Measurements from ENCODE around the gene DGUOK.
"Not testable (repeated sequence)": the region's sequence is repeated elsewhere in the genome, so short reads cannot be mapped to it uniquely, and the experiment has no call there.

The DGUOK gene

GRCh38 chr2:73922681-73923080 is 4.0 kb upstream of the DGUOK start:
- no peak for DNase-seq

DNA sequence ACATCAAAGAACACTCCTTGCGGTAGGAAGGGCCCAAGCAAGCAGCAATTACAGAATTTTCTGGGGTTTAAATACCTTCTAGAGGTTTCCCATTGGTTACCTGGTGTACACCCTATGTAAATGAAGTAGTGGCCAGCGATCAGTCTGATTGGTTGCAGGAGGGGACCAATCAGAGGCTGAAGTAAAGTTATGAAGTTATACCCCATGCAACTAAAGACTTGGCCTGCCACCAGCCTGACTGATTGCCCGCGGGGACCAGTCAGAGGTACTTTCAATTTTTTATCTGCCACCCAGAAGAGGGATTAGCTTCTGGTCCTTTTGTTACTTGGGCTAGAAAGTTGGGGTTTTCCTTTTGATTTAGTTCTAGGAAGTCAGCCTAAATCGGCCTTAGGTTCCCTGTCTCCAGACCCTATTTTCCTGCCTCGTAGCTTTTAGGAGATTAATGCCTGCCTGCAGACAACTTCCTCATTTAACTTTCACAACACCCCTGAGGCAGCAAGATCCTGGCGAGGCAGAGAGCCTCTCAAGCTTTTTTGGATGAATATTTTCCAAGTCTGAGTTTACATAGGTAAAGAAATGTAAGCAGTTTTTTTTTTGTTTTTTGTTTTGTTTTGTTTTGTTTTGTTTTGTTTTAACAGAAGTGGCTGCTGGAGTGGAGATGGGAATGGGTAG is 1.5 kb upstream of the DGUOK start:
- DNase-seq, result no peak

GRCh38 chr2:73925853-73926492 is 707 bp upstream of the DGUOK start:
- no peak for DNase-seq

GRCh38 chr2:73927344-73927743 is 664 bp downstream of the DGUOK start:
- DNase-seq, result no peak

DNA sequence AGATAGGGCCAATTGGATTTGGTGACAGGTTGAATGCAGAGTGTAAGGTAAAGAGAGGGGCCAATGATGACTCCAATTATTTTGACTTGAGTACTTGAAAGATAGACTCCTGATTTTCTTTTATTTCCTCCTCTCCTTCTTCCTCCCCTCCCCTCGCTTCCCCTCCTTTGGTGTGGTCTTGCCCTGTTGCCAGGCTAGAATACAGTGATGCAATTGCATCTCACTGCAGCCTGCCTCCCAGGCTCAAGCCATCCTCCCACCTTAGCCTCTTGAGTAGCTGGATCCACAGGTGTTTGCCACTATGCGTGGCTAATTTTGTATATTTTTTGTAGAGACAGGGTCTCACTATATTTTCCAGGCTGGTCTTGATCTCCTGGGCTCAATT is 2.3 kb downstream of the DGUOK start:
- DNase-seq, result no peak

DNA sequence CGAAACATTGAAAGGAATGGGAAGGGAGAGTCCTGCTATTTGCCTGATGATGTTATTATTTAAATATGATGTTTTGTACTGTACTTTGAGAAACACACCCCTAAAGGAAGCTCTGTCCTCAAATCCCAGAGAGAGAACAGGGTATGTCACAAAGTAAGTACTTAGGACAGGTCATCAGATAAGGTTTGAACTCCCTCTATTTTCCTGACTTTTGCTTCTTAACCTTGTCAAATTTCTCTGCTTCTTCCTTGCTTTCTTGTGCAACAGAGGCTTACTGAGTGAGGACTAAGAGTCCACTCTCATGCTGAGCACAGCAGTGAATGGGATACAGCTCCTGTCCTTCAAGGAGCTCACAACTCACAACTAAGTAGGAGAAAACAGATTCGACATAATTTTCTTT is 3.7 kb downstream of the DGUOK start:
- no peak for DNase-seq

GRCh38 chr2:73931531-73932500 is 5.1 kb downstream of the DGUOK start:
- no peak for DNase-seq

DNA sequence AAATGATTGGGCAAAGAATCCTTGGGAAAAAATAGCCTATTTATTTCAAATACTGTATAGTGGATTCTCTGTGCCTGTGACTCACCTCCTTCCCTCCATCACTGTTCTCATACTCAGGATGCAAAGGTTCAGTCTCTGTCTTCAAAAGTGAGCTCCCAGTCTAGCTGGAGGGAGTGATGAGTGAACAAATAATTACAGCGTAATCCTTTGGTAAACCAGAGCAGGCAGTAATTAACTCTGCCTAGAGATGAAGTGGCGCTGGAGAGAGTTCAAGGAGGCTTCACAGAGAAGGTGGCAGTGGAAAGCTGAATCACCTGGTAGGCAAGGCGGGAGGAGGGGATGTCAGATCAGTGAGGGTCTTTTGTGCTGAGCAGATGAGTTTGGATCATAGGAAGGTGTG is 6.5 kb downstream of the DGUOK start:
- DNase-seq, result no peak

GRCh38 chr2:73935641-73936040 is 9.0 kb downstream of the DGUOK start:
- DNase-seq, result no peak

DNA sequence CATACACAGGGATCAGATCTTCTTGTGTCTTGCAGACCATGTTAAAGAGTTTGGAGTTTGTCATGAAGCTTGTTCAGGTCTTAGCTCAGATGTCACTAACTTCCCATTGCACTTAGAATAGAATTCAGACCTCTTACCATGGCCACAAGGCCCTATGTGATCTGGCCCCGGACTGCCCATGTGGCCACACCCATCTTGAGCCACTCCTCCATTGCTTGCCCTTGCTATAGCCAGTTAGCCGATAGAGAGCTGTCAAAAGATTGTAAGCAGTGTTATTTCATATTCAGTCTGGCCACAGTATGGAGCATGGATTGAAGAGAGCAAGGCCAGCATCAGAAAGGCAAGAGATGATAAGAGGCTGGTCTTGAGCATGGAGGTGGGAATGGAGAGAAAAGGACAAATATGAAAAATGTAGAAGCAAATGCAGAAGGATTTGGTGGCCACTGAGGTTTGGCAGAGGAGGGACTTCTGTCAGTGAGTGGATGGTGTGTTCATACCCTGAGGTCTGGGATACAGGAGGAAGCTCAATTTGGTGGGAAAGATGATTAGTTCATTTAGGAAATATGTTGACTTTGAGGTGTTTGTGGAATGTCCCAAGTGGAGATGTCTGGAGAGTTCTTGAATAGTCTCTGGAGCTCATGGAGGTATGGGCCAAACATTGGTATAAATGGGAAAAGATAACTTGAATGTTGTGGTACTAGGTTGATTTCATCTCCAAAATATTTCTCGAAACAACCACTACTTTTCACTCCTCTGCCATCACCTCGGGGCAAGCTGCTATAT is 10.6 kb downstream of the DGUOK start:
- DNase-seq, result no peak

DNA sequence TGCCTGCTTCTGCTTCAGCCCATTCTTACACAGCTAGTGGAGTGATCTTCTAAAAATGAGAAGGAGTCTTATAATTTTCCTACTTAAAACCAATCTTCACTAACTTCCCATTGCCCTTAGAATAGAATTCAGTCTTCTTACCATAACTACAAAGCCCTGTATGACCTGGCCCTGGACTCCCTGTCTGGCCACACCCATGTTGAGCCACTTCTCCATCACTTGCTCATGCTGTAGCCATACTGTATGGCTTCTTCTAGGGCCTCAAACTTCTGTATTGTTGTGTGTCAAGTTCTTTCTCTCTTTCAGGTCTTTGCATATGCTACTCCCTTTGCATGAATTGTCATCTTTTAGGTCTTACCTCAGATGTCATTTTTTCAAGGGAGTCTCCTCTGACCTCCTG is 11.2 kb downstream of the DGUOK start:
- no peak for DNase-seq

DNA sequence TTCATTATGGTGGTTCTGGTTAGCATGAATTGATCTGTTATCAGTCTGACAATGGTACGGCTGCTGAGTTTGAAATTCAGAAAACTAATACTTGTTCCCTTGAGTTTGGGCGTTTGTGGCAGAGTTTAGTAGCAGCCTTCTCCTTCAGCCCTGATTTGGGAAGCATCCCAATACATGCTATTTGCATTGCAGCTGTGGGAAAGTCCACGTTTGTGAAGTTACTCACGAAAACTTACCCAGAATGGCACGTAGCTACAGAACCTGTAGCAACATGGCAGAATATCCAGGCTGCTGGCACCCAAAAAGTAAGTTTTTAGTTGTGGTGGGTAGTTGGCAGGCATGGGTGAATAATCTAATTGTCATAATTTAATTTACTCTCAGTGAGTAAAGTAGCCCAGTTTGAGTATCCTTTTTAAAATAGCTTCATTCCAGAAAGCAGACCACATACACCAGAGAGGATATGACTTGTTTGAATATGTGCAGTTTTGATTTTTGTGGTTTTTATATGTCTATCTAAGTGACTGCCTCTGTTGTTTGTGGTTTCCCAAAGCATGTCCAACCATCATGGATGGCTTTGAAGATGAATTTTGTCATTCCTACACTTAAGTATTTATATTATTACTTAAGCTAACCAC is 12.2 kb downstream of the DGUOK start:
- no peak for DNase-seq

GRCh38 chr2:73939419-73939818 is 12.7 kb downstream of the DGUOK start:
- DNase-seq, result no peak

DNA sequence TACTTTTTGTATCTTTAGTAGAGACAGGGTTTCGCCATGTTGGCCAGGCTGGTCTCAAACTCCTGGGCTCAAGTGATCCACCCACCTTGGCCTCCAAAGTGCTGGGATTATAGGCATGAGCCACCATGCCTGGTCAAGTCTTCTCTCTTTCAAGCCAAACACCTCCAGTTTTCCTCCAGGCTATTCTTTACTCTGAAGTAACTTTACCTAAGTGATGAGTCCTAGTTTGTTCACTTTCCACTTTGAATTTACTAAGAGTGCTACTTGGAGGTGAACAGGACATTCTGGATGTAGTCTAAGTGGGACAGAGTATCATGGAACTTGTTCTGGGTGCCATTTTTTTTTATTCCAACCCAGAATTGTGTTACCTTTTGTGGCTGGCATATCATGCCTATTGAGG is 13.4 kb downstream of the DGUOK start:
- DNase-seq, result not testable (repeated sequence)

DNA sequence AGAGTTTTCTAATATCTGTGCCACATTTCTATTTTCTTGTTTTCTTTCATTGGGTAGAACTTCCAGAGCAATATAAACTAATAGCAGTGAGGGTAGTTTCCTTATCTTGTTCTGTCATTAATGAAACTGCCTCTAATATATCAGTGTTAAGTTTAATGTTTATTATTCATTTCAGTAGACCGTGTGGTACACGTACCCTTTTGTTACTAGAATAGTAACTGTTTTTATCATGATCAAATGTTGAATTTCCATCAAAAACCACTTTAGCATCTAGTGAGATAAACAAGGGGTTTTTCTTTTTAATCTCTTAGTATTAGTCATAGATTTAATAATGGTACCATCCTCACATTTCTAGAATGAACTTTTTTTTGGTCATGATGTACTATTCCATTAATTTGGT is 16.0 kb downstream of the DGUOK start:
- no peak for DNase-seq

GRCh38 chr2:73944714-73945113 is 18.0 kb downstream of the DGUOK start:
- DNase-seq, result no peak

DNA sequence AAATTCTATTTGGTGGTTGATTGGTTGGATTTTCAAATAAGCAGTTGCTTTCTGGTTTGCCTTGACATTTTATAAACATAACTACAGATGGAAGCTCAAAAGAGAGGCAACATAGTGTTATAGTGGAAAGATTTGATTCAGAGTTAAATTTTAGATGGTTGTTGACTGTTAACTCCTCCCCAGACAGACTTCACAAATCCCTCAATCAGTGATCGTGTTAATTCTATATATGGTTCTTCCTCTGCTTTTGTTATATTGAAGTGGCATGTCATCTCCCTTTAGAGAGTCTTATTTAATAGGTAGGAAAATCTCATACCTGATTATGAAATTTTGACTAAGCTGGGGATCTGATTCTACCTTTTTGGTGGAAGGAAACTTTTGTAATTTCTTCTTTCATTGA is 19.5 kb downstream of the DGUOK start:
- DNase-seq, result no peak

GRCh38 chr2:73946666-73947065 is 20.0 kb downstream of the DGUOK start:
- DNase-seq, result no peak

DNA sequence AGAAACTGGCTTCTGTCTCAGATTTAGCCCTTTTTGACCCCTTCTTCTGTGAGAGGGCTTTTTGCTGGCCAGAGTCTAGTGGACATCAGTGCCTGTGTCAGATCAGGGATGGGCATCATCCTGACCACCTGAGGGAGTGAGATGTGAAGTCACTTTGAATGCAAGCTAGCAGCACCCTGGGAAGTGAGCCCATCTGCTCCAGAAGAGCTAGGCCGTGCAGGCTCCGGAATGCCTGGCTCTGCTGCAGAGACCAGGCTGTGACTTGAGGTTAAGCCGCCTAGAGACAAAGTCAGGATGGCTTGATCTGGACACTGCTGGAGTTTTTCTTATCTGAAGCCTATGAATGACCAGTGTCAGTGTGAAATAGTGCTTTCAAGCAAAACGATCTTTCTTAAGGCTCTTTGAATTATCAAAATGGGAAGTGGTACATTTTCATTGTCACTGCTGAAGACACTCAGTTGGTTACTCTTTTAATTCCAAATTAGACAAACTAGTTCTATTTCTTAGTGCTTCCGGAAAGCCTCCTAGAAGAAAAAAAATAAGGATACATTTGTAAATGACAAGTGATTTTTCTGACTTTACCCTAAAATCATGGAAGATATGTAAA is 20.8 kb downstream of the DGUOK start:
- DNase-seq, result no peak

GRCh38 chr2:73949802-73950201 is 23.1 kb downstream of the DGUOK start:
- DNase-seq, result no peak

GRCh38 chr2:73952499-73953446 is 26.1 kb downstream of the DGUOK start:
- no peak for DNase-seq
